Inflammatory macrophage (primary cell): ENCODE measurements around the gene RBFOX2.
A peak's percentile ranks its signal among the peaks of the same experiment; 100 is the strongest.
"Not testable (repeated sequence)": the region's sequence is repeated elsewhere in the genome, so short reads cannot be mapped to it uniquely, and the experiment has no call there.

Experiments used
- DNase-seq, 2 donors: peaks; one replicate each; pipeline ENCODE4 v3.0.0-alpha.2; 2020 to 2022

The RBFOX2 gene

GRCh38 chr22:36039125-36039524, 10.5 kb upstream of the RBFOX2 start:
- DNase-seq: no peak

- DNase-seq: no peak
Measured at GRCh38 chr22:36037102-36037758, 8.6 kb upstream of the RBFOX2 start.

GRCh38 chr22:36036167-36036624, 7.6 kb upstream of the RBFOX2 start:
- DNase-seq: no peak

DNA sequence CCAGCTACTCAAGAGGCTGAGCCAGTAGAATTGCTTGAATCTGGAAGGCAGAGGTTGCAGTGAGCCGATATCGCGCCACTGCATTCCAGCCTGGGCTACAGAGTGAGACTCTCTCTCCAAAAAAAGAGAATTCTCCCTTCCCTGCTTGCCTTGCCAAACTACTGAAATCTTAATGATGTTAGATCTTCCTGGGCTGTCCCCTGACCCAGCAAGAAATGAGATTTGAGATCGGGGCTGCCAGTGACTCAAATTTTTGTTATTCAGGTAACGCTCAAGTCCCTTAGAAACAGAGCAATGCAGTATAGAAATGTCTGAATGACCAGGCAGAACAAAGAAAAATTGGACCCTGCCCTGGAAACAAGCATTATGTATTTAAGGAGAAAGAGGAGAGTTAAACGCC, 4.0 kb upstream of the RBFOX2 start:
- DNase-seq: no peak

GRCh38 chr22:36029406-36029755, 757 bp upstream of the RBFOX2 start:
- DNase-seq: no peak

DNA sequence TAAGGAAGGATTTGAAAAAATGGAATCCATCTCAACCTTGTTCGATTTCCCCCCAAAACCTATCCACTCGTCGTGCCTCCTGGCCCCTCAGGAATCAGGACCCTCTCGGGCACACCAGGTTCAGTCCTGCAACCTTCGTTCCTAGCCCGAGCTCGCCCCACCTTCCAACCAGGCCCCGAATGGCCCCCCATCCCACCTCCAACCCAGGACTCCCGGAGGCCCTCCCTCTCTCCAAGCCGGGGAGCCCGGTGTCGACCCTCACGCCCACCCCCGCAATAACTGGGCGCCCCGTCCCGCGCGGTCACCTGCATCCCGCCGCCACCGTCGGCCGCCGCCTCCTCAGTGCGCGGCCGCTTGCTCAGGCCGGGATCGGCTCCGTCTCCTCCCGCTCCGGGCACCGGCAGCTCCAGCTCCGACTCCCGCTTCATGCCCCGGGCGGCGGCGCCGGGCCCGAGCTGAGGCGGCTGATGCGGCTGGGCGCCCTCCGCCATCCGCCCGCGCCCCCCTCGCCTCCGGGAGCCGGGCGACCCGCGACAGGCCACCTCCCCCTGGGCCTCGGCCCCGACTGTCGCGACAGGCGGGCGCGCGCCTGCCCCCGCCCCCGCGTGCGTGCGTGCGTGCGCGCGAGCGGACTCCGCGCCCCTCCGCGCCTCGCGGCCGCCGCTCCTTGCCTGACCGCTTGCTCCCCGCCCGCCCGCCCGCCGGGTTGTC, 534 bp downstream of the RBFOX2 start:
- DNase-seq: no peak

- peak in 1 of 2 donors; percentile 8 for DNase-seq
Measured at GRCh38 chr22:36027579-36027934, 1.1 kb downstream of the RBFOX2 start.

- no peak for DNase-seq
Measured at GRCh38 chr22:36026741-36027140, 1.9 kb downstream of the RBFOX2 start.

DNA sequence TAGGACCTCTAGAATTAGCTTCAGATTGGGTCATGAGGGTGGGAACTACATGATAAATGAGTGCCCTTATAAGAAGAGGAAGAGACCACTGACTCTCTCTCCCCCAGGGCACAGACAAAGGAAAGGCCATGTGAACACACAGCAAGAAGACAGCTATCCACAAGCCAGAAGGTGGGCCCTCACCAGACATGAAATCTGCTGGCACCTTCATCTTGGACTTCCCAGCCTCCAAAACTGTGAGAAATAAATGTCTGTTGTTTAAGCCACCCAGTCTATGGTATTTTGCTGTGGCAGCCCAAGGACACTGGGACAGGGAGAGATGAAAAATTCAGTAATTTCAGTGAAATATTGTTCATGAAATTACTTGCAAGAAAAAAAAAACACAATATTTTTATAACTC, 5.9 kb downstream of the RBFOX2 start:
- DNase-seq: no peak

GRCh38 chr22:36022162-36022561, 6.5 kb downstream of the RBFOX2 start:
- no peak for DNase-seq

DNA sequence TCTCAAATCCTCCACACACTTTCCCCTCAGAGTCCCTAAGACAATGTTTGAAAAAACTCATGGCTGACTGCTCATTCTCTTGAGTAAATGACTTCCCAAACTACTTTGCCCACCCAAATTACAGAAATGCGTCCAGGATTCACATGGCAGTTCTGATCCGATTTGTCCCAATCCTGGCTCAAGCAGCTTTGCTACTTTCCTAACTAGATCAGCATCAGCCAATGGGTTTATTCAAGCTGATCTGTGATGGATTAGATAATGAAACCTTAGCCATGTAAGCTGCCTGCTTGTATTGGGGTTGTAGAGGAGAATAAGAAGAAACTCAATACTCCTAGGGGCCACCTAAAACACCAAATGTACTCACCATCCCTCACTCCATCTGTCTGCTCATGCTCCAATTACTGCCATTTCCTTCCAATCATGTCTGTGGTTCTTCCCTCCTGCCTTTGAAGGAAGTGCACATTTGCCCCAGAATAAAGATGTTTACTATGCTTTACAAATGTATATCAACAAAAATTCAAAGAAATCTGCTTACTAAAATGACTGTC, 6.9 kb downstream of the RBFOX2 start:
- DNase-seq: no peak

GRCh38 chr22:36020865-36021264, 7.8 kb downstream of the RBFOX2 start:
- DNase-seq: not testable (repeated sequence)

GRCh38 chr22:36017651-36018091, 11.0 kb downstream of the RBFOX2 start:
- DNase-seq: no peak

GRCh38 chr22:36016684-36017083, 11.9 kb downstream of the RBFOX2 start:
- no peak for DNase-seq

DNA sequence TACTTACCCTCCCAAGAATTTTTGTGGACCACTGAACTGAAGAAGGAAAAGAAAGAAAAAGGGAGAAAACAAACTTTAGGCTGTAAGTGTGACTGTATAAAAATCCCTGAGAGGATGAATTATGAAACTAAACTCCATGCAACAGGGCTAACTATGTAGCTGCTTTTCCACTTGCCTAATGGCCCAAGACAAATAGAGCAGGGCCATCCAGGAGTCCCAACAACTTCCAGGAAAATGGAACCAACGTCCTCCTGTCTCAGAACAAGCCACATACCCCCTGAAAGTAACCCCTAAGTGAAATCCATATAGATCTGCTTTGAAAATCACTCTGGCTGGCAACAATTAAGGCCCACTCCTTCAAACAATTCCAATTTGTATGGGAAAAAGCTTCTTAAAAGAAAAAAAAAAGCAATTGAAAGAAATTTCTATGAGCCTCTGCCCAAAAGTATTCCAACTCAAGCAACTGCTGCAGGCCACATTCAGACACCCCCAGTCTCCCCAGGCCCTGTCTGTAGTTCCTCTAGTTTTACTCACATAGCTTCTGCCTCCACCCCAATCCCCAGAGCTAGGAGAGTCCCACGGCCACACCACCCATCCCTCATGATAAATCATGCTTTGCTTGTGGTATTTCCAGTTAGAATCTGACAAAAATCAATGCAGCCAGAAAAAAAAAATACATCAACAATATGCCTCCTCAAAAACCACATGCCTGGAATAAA, 12.7 kb downstream of the RBFOX2 start:
- DNase-seq: no peak

GRCh38 chr22:36015155-36015810, 13.3 kb downstream of the RBFOX2 start:
- DNase-seq: no peak

DNA sequence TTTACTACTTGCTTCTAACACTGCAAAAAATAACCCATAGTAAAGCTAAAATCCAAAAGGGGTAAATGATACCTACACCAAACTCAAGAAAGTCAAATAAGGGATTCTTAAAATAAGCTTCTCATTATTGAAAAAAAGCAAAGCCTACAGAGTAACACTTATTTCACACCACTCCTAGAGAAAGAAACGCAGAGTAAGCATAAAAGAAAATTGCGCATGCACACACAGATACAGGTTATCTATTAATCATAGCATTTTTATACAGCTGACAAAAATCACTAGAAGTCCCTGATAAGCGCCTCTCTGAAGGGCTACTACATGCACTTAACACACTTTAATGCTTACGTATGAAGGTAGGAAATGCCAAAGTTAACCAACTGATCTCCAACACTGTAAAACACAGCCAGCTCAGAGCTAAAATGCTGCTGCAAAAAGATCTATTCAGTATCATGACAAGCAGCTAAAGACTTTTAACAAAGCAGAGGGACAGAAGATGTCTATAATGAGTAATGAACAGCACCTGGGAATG, 14.0 kb downstream of the RBFOX2 start:
- no peak for DNase-seq

GRCh38 chr22:36012332-36012731, 16.3 kb downstream of the RBFOX2 start:
- DNase-seq: no peak

DNA sequence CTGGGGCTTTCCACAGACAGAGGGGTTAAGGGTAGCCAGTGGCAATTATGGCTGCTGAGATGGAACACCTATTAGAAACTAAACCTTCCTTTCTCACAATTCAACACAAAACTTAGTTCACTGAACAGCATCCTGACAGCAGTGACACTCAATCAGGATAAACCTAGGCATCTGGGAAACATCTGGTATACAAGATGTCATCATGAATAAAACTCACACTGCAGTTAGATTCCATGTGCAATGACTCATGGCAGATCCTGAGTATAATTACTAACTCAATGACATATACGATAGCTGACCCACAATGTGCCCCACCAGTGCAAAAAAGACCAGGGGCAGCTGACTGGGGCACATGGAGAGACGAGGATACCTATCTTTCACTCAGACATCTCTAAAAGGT, 17.7 kb downstream of the RBFOX2 start:
- DNase-seq: no peak

GRCh38 chr22:36010090-36010489, 18.5 kb downstream of the RBFOX2 start:
- no peak for DNase-seq

GRCh38 chr22:36009085-36009484, 19.5 kb downstream of the RBFOX2 start:
- DNase-seq: no peak

DNA sequence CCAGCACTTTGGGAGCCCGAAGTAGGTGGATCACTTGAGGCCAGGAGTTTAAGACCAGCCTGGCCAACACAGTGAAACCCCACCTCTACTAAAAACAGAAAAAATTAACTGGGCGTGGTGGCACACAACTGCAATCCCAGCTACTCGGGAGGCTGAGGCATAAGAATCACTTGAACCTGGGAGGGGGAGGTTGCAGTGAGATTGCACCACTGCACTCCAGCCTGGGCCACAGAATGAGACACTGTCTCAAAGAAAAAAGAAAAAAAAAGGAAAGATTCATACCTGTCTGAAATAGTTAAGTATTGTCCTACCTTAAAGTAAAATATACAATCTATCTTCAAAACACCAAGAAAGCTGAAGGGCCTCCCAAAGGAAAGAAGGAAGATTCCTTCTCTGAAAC, 20.1 kb downstream of the RBFOX2 start:
- no peak for DNase-seq

GRCh38 chr22:36008131-36008530, 20.5 kb downstream of the RBFOX2 start:
- no peak for DNase-seq
